SU-DHL-6 (cell line): ENCODE data around the gene TMPRSS5.

Experiments used
- CTCF ChIP-seq: fragments of 200-600 bp; sonication (generic); IDR thresholded peaks from one replicate; pipeline ENCODE4 v1.5.1; 2017; ENCODE audit warnings: antibody characterized with exemption, mild to moderate bottlenecking, low read length, moderate library complexity; ENCODE audit not compliant: insufficient read depth, poor library complexity, severe bottlenecking
- EZH2phosphoT487 ChIP-seq: fragments of 200-600 bp; sonication (generic), shearing (Covaris generic); conservative IDR thresholded peaks from 2 replicates; pipeline ENCODE4 v1.6.1; 2018; ENCODE audit warnings: mild to moderate bottlenecking, antibody characterized with exemption, low read length, moderate library complexity, mixed read lengths

GRCh38 chr11:113647856-113648255 lies 58.3 kb downstream of the TMPRSS5 start:
- TF ChIP-seq CTCF (no peak), EZH2phosphoT487 (no peak)
